Measurements from ENCODE around the gene PUSL1. TPM values are rescaled to one million over a fixed set of nuclear protein-coding genes. Genes with fewer than 3 reads are reported as not detected.

The PUSL1 gene
- total RNA-seq, 2 donors from 2014 or later, result 14.5 to 24.8 TPM

GRCh38 chr1:1329304-1330210, 21.2 kb downstream of the PUSL1 start:
- no peak overlapping the region for H3K27ac ChIP-seq
- TF ChIP-seq CTCF (IDR thresholded peaks at IDR 0.05), result no peak
- H3K27me3 ChIP-seq, result no peaks in the 10 kb centered on the region
- H3K4me1 ChIP-seq, result peaks cover 0 to 46% of the 10 kb centered on the region in 2 donors
- H3K36me3 ChIP-seq, result peaks cover 23% of the 10 kb centered on the region
- no peaks in the 10 kb centered on the region for H3K9me3 ChIP-seq
- DNase-seq (ENCODE audit: low spot score), result no peak
- no peak overlapping the region for H3K4me3 ChIP-seq

GRCh38 chr1:1330366-1331067, 22.1 kb downstream of the PUSL1 start:
- DNase-seq (ENCODE audit: low spot score), result no peak
- peaks cover 0 to 39% of the 10 kb centered on the region in 2 donors for H3K4me1 ChIP-seq
- H3K9me3 ChIP-seq, result no peaks in the 10 kb centered on the region
- H3K27me3 ChIP-seq, result no peaks in the 10 kb centered on the region
- H3K36me3 ChIP-seq, result peaks cover 23% of the 10 kb centered on the region
- no peak for TF ChIP-seq CTCF (IDR thresholded peaks at IDR 0.05)
- no peak overlapping the region for H3K27ac ChIP-seq
- no peak overlapping the region for H3K4me3 ChIP-seq

GRCh38 chr1:1331068-1331965, 22.9 kb downstream of the PUSL1 start, which contains the start of gene TAS1R3:
Gene TAS1R3, plus strand, starts transcription at chr1:1331280. Its CDS starts 66 bp downstream, at chr1:1331346.
- DNase-seq (ENCODE audit: low spot score), result no peak
- Histone ChIP-seq H3K4me3 (no peak within 1 kb of the TSS), H3K4me1 (peaks cover 0 to 31% of the 10 kb centered on the region in 2 donors), H3K9me3 (no peaks in the 10 kb centered on the region), H3K27ac (no peak within 1 kb of the TSS), H3K36me3 (peaks cover 23% of the 10 kb centered on the region), H3K27me3 (no peaks in the 10 kb centered on the region)
- no peak for TF ChIP-seq CTCF (IDR thresholded peaks at IDR 0.05)

GRCh38 chr1:1332031-1332755, 23.8 kb downstream of the PUSL1 start:
- H3K4me1 ChIP-seq, result peaks cover 0 to 22% of the 10 kb centered on the region in 2 donors
- H3K36me3 ChIP-seq, result peaks cover 18% of the 10 kb centered on the region
- TF ChIP-seq CTCF (IDR thresholded peaks at IDR 0.05), result no peak
- DNase-seq (ENCODE audit: low spot score), result no peak
- no peak overlapping the region for H3K4me3 ChIP-seq
- H3K27me3 ChIP-seq, result no peaks in the 10 kb centered on the region
- H3K9me3 ChIP-seq, result no peaks in the 10 kb centered on the region
- H3K27ac ChIP-seq, result no peak overlapping the region

Measured in right atrium auricular region (tissue), 2 donors.